Measurements from ENCODE around the gene RARRES1.

The RARRES1 gene

DNA sequence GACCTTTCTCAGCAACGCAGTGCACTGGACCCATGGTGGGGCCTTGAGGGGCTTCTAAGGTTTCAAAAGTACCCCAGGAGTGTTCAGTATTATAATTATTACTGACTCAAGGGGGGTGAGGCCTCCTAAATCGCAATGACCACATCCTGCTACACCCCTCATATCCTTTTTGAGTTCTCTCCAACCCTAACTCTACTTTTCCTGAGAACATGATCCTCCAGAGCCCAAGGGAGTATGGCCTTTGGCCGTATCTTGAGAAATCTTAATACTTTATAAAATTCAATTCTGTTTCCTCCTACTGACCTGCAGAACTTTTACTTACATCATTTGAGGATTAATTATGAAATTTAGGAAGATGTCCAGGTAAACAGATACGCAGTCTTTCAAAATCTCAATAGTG, 30.4 kb upstream of the RARRES1 start:
- no peak overlapping the region for H3K4ac ChIP-seq (ENCODE audit: low read depth, low read length)
- WGBS (ENCODE audit: extremely low coverage, insufficient coverage, insufficient read length), result no CpG with 5 or more reads among the region's 4 CpGs
- H3K36me3 ChIP-seq (ENCODE audit: control insufficient read depth in 1 of 2, insufficient read depth in 2 of 2, low read length in 2 of 2), result no peaks in the 10 kb centered on the region
- no peak overlapping the region for H2BK12ac ChIP-seq (ENCODE audit: low read length)
- H3K4me2 ChIP-seq (ENCODE audit: low read length), result no peak overlapping the region
- H4K12ac ChIP-seq (ENCODE audit: low read depth, low read length), result no peak overlapping the region
- no peaks in the 10 kb centered on the region for H3K79me2 ChIP-seq (ENCODE audit: control insufficient read depth, insufficient read depth, low read length, poor library complexity)
- H3K27ac ChIP-seq (ENCODE audit: low read depth, low read length), result no peak overlapping the region
- no peak overlapping the region for H2AK5ac ChIP-seq (ENCODE audit: low read length)
- H3K9ac ChIP-seq (ENCODE audit: low read length), result no peak overlapping the region
- H3K23ac ChIP-seq (ENCODE audit: low read length), result no peak overlapping the region
- no peak overlapping the region for H2AFZ ChIP-seq (ENCODE audit: insufficient read depth, low read length, poor library complexity)
- no peak overlapping the region for H2BK5ac ChIP-seq (ENCODE audit: low read depth, low read length, poor library complexity)
- no peak overlapping the region for H4K8ac ChIP-seq (ENCODE audit: low read depth, low read length)
- no peak overlapping the region for H3K4me3 ChIP-seq (ENCODE audit: low read depth, low read length)
- H3K14ac ChIP-seq (ENCODE audit: low read length), result no peak overlapping the region
- H3K4me1 ChIP-seq (ENCODE audit: control insufficient read depth in 1 of 2, insufficient read depth in 2 of 2, low read length in 2 of 2), result no peaks in the 10 kb centered on the region
- H3K79me1 ChIP-seq (ENCODE audit: low read length), result no peaks in the 10 kb centered on the region
- H3K27me3 ChIP-seq (ENCODE audit: insufficient read depth, low read length), result no peaks in the 10 kb centered on the region
- DNase-seq, result no peak
- no peaks in the 10 kb centered on the region for H3K9me3 ChIP-seq (ENCODE audit: insufficient read depth, low read depth, low read length)
- H4K91ac ChIP-seq (ENCODE audit: low read depth, low read length), result no peak overlapping the region
- H2BK120ac ChIP-seq (ENCODE audit: insufficient read depth, low read length, poor library complexity), result no peak overlapping the region
- no peak overlapping the region for H3K18ac ChIP-seq (ENCODE audit: low read length)

DNA sequence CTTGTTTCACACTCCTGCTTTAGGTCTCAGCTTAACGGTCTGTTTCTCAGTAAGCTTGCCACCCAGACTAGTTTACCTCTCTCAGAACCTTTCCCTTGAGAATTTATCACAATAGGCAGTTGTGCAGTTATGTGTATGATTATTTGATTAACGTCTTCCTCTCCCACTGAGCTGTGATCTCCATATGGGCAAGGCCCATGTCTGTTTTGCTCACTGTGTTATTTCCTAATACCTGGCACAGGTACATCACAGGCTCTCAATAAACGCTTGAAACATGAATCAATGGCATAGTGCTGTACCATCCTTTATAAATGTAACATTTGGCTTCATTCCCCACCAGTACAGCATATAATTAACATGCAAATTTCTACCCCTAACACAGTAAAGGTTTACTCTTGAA, 29.1 kb upstream of the RARRES1 start:
- Histone ChIP-seq H3K27me3 (ENCODE audit: insufficient read depth, low read length) (no peaks in the 10 kb centered on the region), H3K79me1 (ENCODE audit: low read length) (no peaks in the 10 kb centered on the region), H3K18ac (ENCODE audit: low read length) (no peak overlapping the region), H3K4me3 (ENCODE audit: low read depth, low read length) (no peak overlapping the region), H3K4me2 (ENCODE audit: low read length) (no peak overlapping the region), H3K4ac (ENCODE audit: low read depth, low read length) (no peak overlapping the region), H3K4me1 (ENCODE audit: control insufficient read depth in 1 of 2, insufficient read depth in 2 of 2, low read length in 2 of 2) (no peaks in the 10 kb centered on the region), H3K79me2 (ENCODE audit: control insufficient read depth, insufficient read depth, low read length, poor library complexity) (no peaks in the 10 kb centered on the region), H2AK5ac (ENCODE audit: low read length) (no peak overlapping the region), H3K14ac (ENCODE audit: low read length) (no peak overlapping the region), H3K23ac (ENCODE audit: low read length) (no peak overlapping the region), H2BK5ac (ENCODE audit: low read depth, low read length, poor library complexity) (no peak overlapping the region), H3K36me3 (ENCODE audit: control insufficient read depth in 1 of 2, insufficient read depth in 2 of 2, low read length in 2 of 2) (no peaks in the 10 kb centered on the region), H3K27ac (ENCODE audit: low read depth, low read length) (no peak overlapping the region), H4K91ac (ENCODE audit: low read depth, low read length) (no peak overlapping the region), H4K12ac (ENCODE audit: low read depth, low read length) (no peak overlapping the region), H4K8ac (ENCODE audit: low read depth, low read length) (no peak overlapping the region), H3K9me3 (ENCODE audit: insufficient read depth, low read depth, low read length) (no peaks in the 10 kb centered on the region), H2BK12ac (ENCODE audit: low read length) (no peak overlapping the region), H2BK120ac (ENCODE audit: insufficient read depth, low read length, poor library complexity) (no peak overlapping the region), H2AFZ (ENCODE audit: insufficient read depth, low read length, poor library complexity) (no peak overlapping the region), H3K9ac (ENCODE audit: low read length) (no peak overlapping the region)
- no peak for DNase-seq
- no CpG with 5 or more reads among the region's 3 CpGs for WGBS (ENCODE audit: extremely low coverage, insufficient coverage, insufficient read length)

DNA sequence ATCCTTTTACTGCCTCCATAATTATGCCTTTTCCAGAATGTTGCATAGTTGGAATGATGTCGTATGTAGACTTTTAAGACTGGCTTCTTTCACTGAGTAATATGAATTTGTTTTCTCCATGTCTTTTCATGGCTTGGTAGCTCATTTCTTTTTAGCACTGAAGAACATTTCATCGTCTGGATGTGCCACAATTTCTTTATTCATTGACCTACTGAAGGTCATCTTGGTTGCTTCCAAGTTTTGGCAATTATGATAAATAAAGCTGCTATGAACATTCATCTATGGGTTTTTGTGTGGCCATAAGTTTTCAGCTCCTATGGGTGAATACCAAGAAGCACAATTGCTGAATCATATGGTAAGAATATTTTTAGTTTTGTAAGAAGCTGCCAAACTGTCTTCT, 23.2 kb upstream of the RARRES1 start:
- Histone ChIP-seq H3K9ac (ENCODE audit: low read length) (no peak overlapping the region), H2AK5ac (ENCODE audit: low read length) (no peak overlapping the region), H3K27me3 (ENCODE audit: insufficient read depth, low read length) (no peaks in the 10 kb centered on the region), H3K36me3 (ENCODE audit: control insufficient read depth in 1 of 2, insufficient read depth in 2 of 2, low read length in 2 of 2) (no peaks in the 10 kb centered on the region), H4K8ac (ENCODE audit: low read depth, low read length) (no peak overlapping the region), H3K23ac (ENCODE audit: low read length) (no peak overlapping the region), H3K14ac (ENCODE audit: low read length) (no peak overlapping the region), H2BK12ac (ENCODE audit: low read length) (no peak overlapping the region), H3K4me3 (ENCODE audit: low read depth, low read length) (no peak overlapping the region), H4K91ac (ENCODE audit: low read depth, low read length) (no peak overlapping the region), H4K12ac (ENCODE audit: low read depth, low read length) (no peak overlapping the region), H3K18ac (ENCODE audit: low read length) (no peak overlapping the region), H3K27ac (ENCODE audit: low read depth, low read length) (no peak overlapping the region), H2AFZ (ENCODE audit: insufficient read depth, low read length, poor library complexity) (no peak overlapping the region), H3K4ac (ENCODE audit: low read depth, low read length) (no peak overlapping the region), H2BK5ac (ENCODE audit: low read depth, low read length, poor library complexity) (no peak overlapping the region), H3K79me2 (ENCODE audit: control insufficient read depth, insufficient read depth, low read length, poor library complexity) (no peaks in the 10 kb centered on the region), H3K4me1 (ENCODE audit: control insufficient read depth in 1 of 2, insufficient read depth in 2 of 2, low read length in 2 of 2) (no peaks in the 10 kb centered on the region), H2BK120ac (ENCODE audit: insufficient read depth, low read length, poor library complexity) (no peak overlapping the region), H3K79me1 (ENCODE audit: low read length) (no peaks in the 10 kb centered on the region), H3K9me3 (ENCODE audit: insufficient read depth, low read depth, low read length) (no peaks in the 10 kb centered on the region), H3K4me2 (ENCODE audit: low read length) (no peak overlapping the region)
- WGBS (ENCODE audit: extremely low coverage, insufficient coverage, insufficient read length), result no CpG with 5 or more reads among the region's 2 CpGs
- DNase-seq, result no peak

DNA sequence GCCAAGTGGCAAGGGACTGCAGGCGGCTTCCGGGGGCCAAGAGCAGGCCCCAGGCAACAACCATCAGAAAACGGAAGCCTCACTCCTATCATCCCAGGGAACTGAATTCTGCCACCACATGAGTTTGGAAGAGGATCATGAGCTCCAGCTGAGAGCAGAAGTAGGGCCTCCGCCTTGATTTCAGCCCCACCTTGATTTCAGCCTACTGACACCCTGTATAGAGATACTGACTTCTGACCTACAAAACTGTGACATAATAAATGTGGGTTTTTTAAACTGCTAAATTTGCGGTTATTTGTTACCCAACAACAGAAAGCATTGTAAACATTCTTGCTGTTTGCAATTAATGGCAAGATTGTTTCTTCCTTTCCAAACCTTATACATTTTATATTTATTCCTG, 21.6 kb upstream of the RARRES1 start:
- Histone ChIP-seq H3K4me2 (ENCODE audit: low read length) (no peak overlapping the region), H3K23ac (ENCODE audit: low read length) (no peak overlapping the region), H3K14ac (ENCODE audit: low read length) (no peak overlapping the region), H3K18ac (ENCODE audit: low read length) (no peak overlapping the region), H3K79me2 (ENCODE audit: control insufficient read depth, insufficient read depth, low read length, poor library complexity) (no peaks in the 10 kb centered on the region), H3K4me3 (ENCODE audit: low read depth, low read length) (no peak overlapping the region), H3K27me3 (ENCODE audit: insufficient read depth, low read length) (no peaks in the 10 kb centered on the region), H2AK5ac (ENCODE audit: low read length) (no peak overlapping the region), H2BK120ac (ENCODE audit: insufficient read depth, low read length, poor library complexity) (no peak overlapping the region), H2BK5ac (ENCODE audit: low read depth, low read length, poor library complexity) (no peak overlapping the region), H2BK12ac (ENCODE audit: low read length) (no peak overlapping the region), H2AFZ (ENCODE audit: insufficient read depth, low read length, poor library complexity) (no peak overlapping the region), H3K36me3 (ENCODE audit: control insufficient read depth in 1 of 2, insufficient read depth in 2 of 2, low read length in 2 of 2) (no peaks in the 10 kb centered on the region), H3K27ac (ENCODE audit: low read depth, low read length) (no peak overlapping the region), H3K79me1 (ENCODE audit: low read length) (no peaks in the 10 kb centered on the region), H4K8ac (ENCODE audit: low read depth, low read length) (no peak overlapping the region), H3K4ac (ENCODE audit: low read depth, low read length) (no peak overlapping the region), H3K9me3 (ENCODE audit: insufficient read depth, low read depth, low read length) (no peaks in the 10 kb centered on the region), H3K4me1 (ENCODE audit: control insufficient read depth in 1 of 2, insufficient read depth in 2 of 2, low read length in 2 of 2) (no peaks in the 10 kb centered on the region), H3K9ac (ENCODE audit: low read length) (no peak overlapping the region), H4K12ac (ENCODE audit: low read depth, low read length) (no peak overlapping the region), H4K91ac (ENCODE audit: low read depth, low read length) (no peak overlapping the region)
- no CpG with 5 or more reads among the region's 5 CpGs for WGBS (ENCODE audit: extremely low coverage, insufficient coverage, insufficient read length)
- DNase-seq, result no peak

Data from trophoblast cell (in vitro differentiated cells and primary cell).